ENCODE measurements around the gene MRPL10. TPM values are rescaled to one million over a fixed set of nuclear protein-coding genes. Genes with fewer than 3 reads are reported as not detected.

Gene MRPL10
- total and polyA plus RNA-seq, 10 of the 15 experiments (the other 5 are each of a cell fraction or from before 2014, with no cell fraction given): 18.9 to 61.9 (median 47.3) TPM

- BruUV-seq (replicated peaks): no TSS peak
Measured at GRCh38 chr17:47819475-47819874, 11.9 kb downstream of the MRPL10 start.

More at GRCh38 chr17:47819475-47819874, 11.9 kb downstream of the MRPL10 start:
- Histone ChIP-seq H3K4me3 (no peak overlapping the region), H3K4me1 (ENCODE audit: control insufficient read depth, insufficient read depth, low read length) (peaks cover 10% of the 10 kb centered on the region), H2AFZ (ENCODE audit: control insufficient read depth, low read depth, low read length) (no peak overlapping the region), H3K36me3 (ENCODE audit: control insufficient read depth in 2 of 2, insufficient read depth in 2 of 2, low read length in 1 of 2) (peaks cover 5 to 20% of the 10 kb centered on the region in 2 experiments; a peak in 3 of 4 replicates), H3K9ac (ENCODE audit: control insufficient read depth, insufficient read depth, low read length) (no peak overlapping the region), H3K9me3 (replicated peaks; ENCODE audit: control insufficient read depth, insufficient read depth, low read length) (no peaks in the 10 kb centered on the region), H3K27ac (ENCODE audit: control insufficient read depth, insufficient read depth) (no peak overlapping the region), H3K27me3 (replicated peaks in 1 of 2; ENCODE audit: control insufficient read depth in 2 of 2, insufficient read depth in 2 of 2, low read length in 1 of 2) (no peaks in the 10 kb centered on the region), H3K4me2 (ENCODE audit: control insufficient read depth, insufficient read depth) (no peak overlapping the region), H4K20me1 (ENCODE audit: control insufficient read depth, insufficient read depth) (no peaks in the 10 kb centered on the region), H3K79me2 (ENCODE audit: control insufficient read depth, insufficient read depth, low read length) (peaks cover 7% of the 10 kb centered on the region; the same call in 1 of the 2 replicates)
- POLR2A ChIA-PET: no interaction called here
- SMC1A ChIA-PET (ENCODE audit: uncharacterized antibody, unreplicated experiment): no interaction called here
- no peak for DNase-seq (ENCODE audit: low read depth, low spot score)
- no peak for ATAC-seq
- no peak for FAIRE-seq
- TF ChIP-seq POLR2A (IDR thresholded peaks at IDR 0.05; ENCODE audit: low read depth, low read length) (no peak), SIN3A (IDR thresholded peaks at IDR 0.05; ENCODE audit: low read depth, low read length) (no peak), LARP7 (IDR thresholded peaks at IDR 0.05) (no peak), ZBTB11 (CRISPR knock-in tag; IDR thresholded peaks at IDR 0.05) (no peak), ZBTB33 (IDR thresholded peaks at IDR 0.05) (no peak), STAT1 (conservative IDR thresholded peaks at IDR 0.05) (no peak), CHD1 (IDR thresholded peaks at IDR 0.05; ENCODE audit: low read depth, low read length) (no peak), KAT2A (conservative IDR thresholded peaks at IDR 0.05; ENCODE audit: control insufficient read depth, low read depth, low read length) (no peak), USF2 (IDR thresholded peaks at IDR 0.05; ENCODE audit: borderline replicate concordance, low read depth, low read length) (no peak), TCF12 (IDR thresholded peaks at IDR 0.05; ENCODE audit: low read depth, low read length) (no peak), IKZF1 (conservative IDR thresholded peaks at IDR 0.05) (no peak)
- intact Hi-C loops (cut with micrococcal nuclease; ENCODE audit: unreplicated experiment): no loop called here
- RAD21 ChIA-PET (ENCODE audit: unreplicated experiment): no interaction called here
- in situ Hi-C loops (cut with MboI): no loop called here
- WGBS (ENCODE audit: insufficient coverage, insufficient replicate concordance, low lambda C conversion rate, missing lambda C conversion rate): 93% methylated on average over 10 of the region's 10 CpGs
- CTCF ChIA-PET: no interaction called here
